HepG2 (cell line): ENCODE results near the gene SOX5. TPM values are rescaled to one million over a fixed set of nuclear protein-coding genes. Genes with fewer than 3 reads are reported as not detected.

ENCODE experiments used
- ATAC-seq: fragments of 200-7000 bp; cut with Tn5 transposase; 3 replicates; pipeline ENCODE4 v1.9.1; 2020; ENCODE audit warnings: mild to moderate bottlenecking, moderate library complexity
- BruUV-seq: library from RNA; stranded (reverse); fragments of 400-500 nt; replicated peaks from 2 replicates; lab custom pipeline; 2021; lab: Mats Ljungman, UMichigan
- CTCF ChIA-PET: fragments of 300-600 bp; formaldehyde crosslinking; extraction: SDS; loops from one replicate; lab custom pipeline; 2021; ENCODE audit warnings: low total read pairs, inconsistent platforms, low intra/inter-chr PET ratio; lab: Yijun Ruan, JAX
- POLR2A ChIA-PET: fragments of 350-600 bp; sonication (Branson Sonifier 250); formaldehyde crosslinking; loops from one replicate; lab custom pipeline; 2020; ENCODE audit warnings: antibody characterized with exemption, inconsistent platforms; lab: Yijun Ruan, JAX
- DNase-seq: peaks from one replicate; pipeline ENCODE4 v3.0.0-alpha.2; 2015; ENCODE audit warnings: low spot score
- FAIRE-seq: peaks from 3 replicates; lab custom pipeline; 2011; peaks lifted over from hg19 to GRCh38; lab: Jason Lieb, UNC
- H2AFZ ChIP-seq: one replicate; pipeline ENCODE4 v1.6.1; 2011; ENCODE audit warnings: low read length, inconsistent platforms
- H3K27ac ChIP-seq: fragments of 300-600 bp; 3 replicates; pipeline ENCODE4 v1.8.0; 2011; ENCODE audit warnings: mixed run types, mild to moderate bottlenecking, mixed read lengths, low read length, inconsistent platforms; ENCODE audit not compliant: insufficient read depth; ENCODE audit errors: extremely low read length
- H3K27me3 ChIP-seq, 2 experiments: fragments of 200-600 bp in 1 of 2; 2 replicates in 1 of 2; 3 replicates in 1 of 2; pipeline versions ENCODE4 v1.6.0 to v1.8.0; 2011; ENCODE audit warnings: low read length in 2 of 2, mild to moderate bottlenecking in 2 of 2, moderate library complexity in 2 of 2, inconsistent platforms in 1 of 2; ENCODE audit not compliant: insufficient read depth in 2 of 2, control insufficient read depth in 1 of 2
- H3K36me3 ChIP-seq, 2 experiments: fragments of 200-600 bp in 1 of 2; replicated peaks in 1 of 2; 2 replicates in 1 of 2; 3 replicates in 1 of 2; pipeline versions ENCODE4 v1.5.1 to v1.8.0; 2011; ENCODE audit warnings: low read length in 2 of 2, inconsistent platforms in 1 of 2; ENCODE audit not compliant: insufficient read depth in 2 of 2, control insufficient read depth in 1 of 2
- H3K4me1 ChIP-seq: 2 replicates; pipeline ENCODE4 v1.5.1; 2012; ENCODE audit warnings: low read length, inconsistent platforms; ENCODE audit not compliant: insufficient read depth
- H3K4me2 ChIP-seq: 2 replicates; pipeline ENCODE4 v1.6.0; 2011; ENCODE audit warnings: low read depth, low read length, inconsistent platforms
- H3K4me3 ChIP-seq, 3 experiments: fragments of 200-600 bp in 1 of 3; sonication (generic), shearing (Covaris generic) in 1 of 3; replicated peaks in 1 of 3; 2 replicates each; pipeline ENCODE4 v1.5.1; 2011 to 2016; ENCODE audit warnings: low read length in 3 of 3, inconsistent platforms in 2 of 3, low read depth in 2 of 3, mild to moderate bottlenecking in 2 of 3, control low read depth in 1 of 3, mixed read lengths in 1 of 3; ENCODE audit not compliant: insufficient read depth in 1 of 3
- H3K79me2 ChIP-seq: one replicate; pipeline ENCODE4 v1.6.1; 2011; ENCODE audit warnings: low read length, inconsistent platforms; ENCODE audit not compliant: insufficient read depth
- H3K9ac ChIP-seq: 2 replicates; pipeline ENCODE4 v1.6.0; 2011; ENCODE audit warnings: mild to moderate bottlenecking, low read depth, low read length, inconsistent platforms; ENCODE audit not compliant: insufficient read depth
- H3K9me3 ChIP-seq: 2 replicates; pipeline ENCODE4 v1.5.1; 2012; ENCODE audit warnings: mild to moderate bottlenecking, low read length
- H4K20me1 ChIP-seq: 2 replicates; pipeline ENCODE4 v1.6.0; 2011; ENCODE audit warnings: inconsistent platforms, mild to moderate bottlenecking, low read length, moderate library complexity; ENCODE audit not compliant: insufficient read depth
- DR1 ChIP-seq: sonication (generic); formaldehyde crosslinking; IDR thresholded peaks from 2 replicates; pipeline ENCODE4 v1.8.0; 2021; ENCODE audit warnings: mild to moderate bottlenecking, missing genetic modification reagents, inconsistent platforms
- E2F1 ChIP-seq: sonication (generic); formaldehyde crosslinking; IDR thresholded peaks from 2 replicates; pipeline ENCODE4 v1.5.0; 2020; ENCODE audit warnings: missing genetic modification reagents
- FOSL1 ChIP-seq: sonication (generic); formaldehyde crosslinking; IDR thresholded peaks from 2 replicates; pipeline ENCODE4 v1.9.0; 2021; ENCODE audit warnings: missing genetic modification reagents, borderline replicate concordance
- FOXK1 ChIP-seq: sonication (generic); formaldehyde crosslinking; IDR thresholded peaks from 2 replicates; pipeline ENCODE4 v1.4.0; 2020; ENCODE audit warnings: low read depth, missing genetic modification reagents, borderline replicate concordance
- MATR3 ChIP-seq: sonication (generic); formaldehyde crosslinking; IDR thresholded peaks from 2 replicates; pipeline ENCODE4 v1.4.0; 2020; ENCODE audit warnings: missing genetic modification reagents
- MYC ChIP-seq: sonication (generic); formaldehyde crosslinking; IDR thresholded peaks from 2 replicates; pipeline ENCODE4 v1.9.0; 2021; ENCODE audit warnings: missing genetic modification reagents, borderline replicate concordance
- PBX2 ChIP-seq: IDR thresholded peaks from 2 replicates; pipeline ENCODE4 v1.6.1; 2016; ENCODE audit warnings: control low read depth
- RORA ChIP-seq: sonication (generic); formaldehyde crosslinking; IDR thresholded peaks from 2 replicates; pipeline ENCODE4 v1.5.0; 2020; ENCODE audit warnings: mild to moderate bottlenecking, missing genetic modification reagents, moderate library complexity
- RXRB ChIP-seq: IDR thresholded peaks from 2 replicates; pipeline ENCODE4 v1.6.1; 2016; ENCODE audit warnings: borderline replicate concordance, missing genetic modification reagents, missing compliant biosample characterization
- SYNCRIP ChIP-seq: fragments of 200-400 bp; formaldehyde crosslinking; IDR thresholded peaks from 2 replicates; pipeline ENCODE4 v1.6.1; 2018; ENCODE audit warnings: mild to moderate bottlenecking, low read depth, low read length; ENCODE audit not compliant: insufficient read depth
- TGIF2 ChIP-seq: IDR thresholded peaks from 2 replicates; pipeline ENCODE4 v1.6.1; 2016; ENCODE audit warnings: control low read depth, missing compliant biosample characterization
- ZNF12 ChIP-seq: sonication (generic); formaldehyde crosslinking; IDR thresholded peaks from 2 replicates; pipeline ENCODE4 v1.5.0; 2020; ENCODE audit warnings: missing genetic modification reagents
- ZNF280D ChIP-seq: sonication (generic); formaldehyde crosslinking; IDR thresholded peaks from 2 replicates; pipeline ENCODE4 v1.5.1; 2020; ENCODE audit warnings: mild to moderate bottlenecking, missing genetic modification reagents
- ZNF768 ChIP-seq: sonication (generic); formaldehyde crosslinking; IDR thresholded peaks from 2 replicates; pipeline ENCODE4 v1.4.0; 2020; ENCODE audit warnings: missing genetic modification reagents
- ZNF781 ChIP-seq: sonication (generic); formaldehyde crosslinking; IDR thresholded peaks from 2 replicates; pipeline ENCODE4 v1.5.1; 2020; ENCODE audit warnings: borderline replicate concordance, mild to moderate bottlenecking, missing genetic modification reagents; ENCODE audit errors: not compliant biosample characterization
- WGBS: methylation state at CpG from one replicate; pipeline ENCODE4 v1.1.6; 2017; ENCODE audit warnings: low lambda C conversion rate; 5-methylcytosine and 5-hydroxymethylcytosine counted together
- in situ Hi-C: cut with HindIII; loops from 2 replicates; pipeline ENCODE4 v1.10.0; 2017; ENCODE audit warnings: low pct_unique_long_range_greater_than_20kb; ENCODE audit not compliant: extremely low pct_ligation_motif_present
- intact Hi-C: fragments of 100-400 bp; cut with micrococcal nuclease; formaldehyde crosslinking; loops from one replicate; pipeline ENCODE4 v1.10.0; 2022; ENCODE audit not compliant: unreplicated experiment
- polyA plus RNA-seq, 8 experiments: library from polyadenylated mRNA; depleted of rRNA in 3 of 8; stranded (reverse) in 7 of 8; unstranded in 1 of 8; fragments of >200 nt; fragmentation: Illumina TruSeq in 4 of 8; extraction: Trizol in 4 of 8; gene quantifications; 2 replicates each; pipeline versions ENCODE4 v1.2.1 to v1.2.3, GENCODE V29; 2011 to 2016; ENCODE audit warnings: low read depth in 4 of 8, missing spikeins in 1 of 8, mixed read lengths in 1 of 8; ENCODE audit not compliant: insufficient read depth in 1 of 8
- total RNA-seq, 5 experiments: library from RNA; depleted of rRNA; stranded (reverse); fragments of >200 nt; fragmentation: Illumina TruSeq; extraction: Trizol; gene quantifications; 2 replicates each; pipeline ENCODE4 v1.2.3, GENCODE V29; 2016; ENCODE audit warnings: low read depth in 1 of 5

Gene SOX5
- total and polyA plus RNA-seq, 2 of the 13 experiments (the other 11 are each of a cell fraction or from before 2014, with no cell fraction given) = 18.5 to 76.4 TPM

DNA sequence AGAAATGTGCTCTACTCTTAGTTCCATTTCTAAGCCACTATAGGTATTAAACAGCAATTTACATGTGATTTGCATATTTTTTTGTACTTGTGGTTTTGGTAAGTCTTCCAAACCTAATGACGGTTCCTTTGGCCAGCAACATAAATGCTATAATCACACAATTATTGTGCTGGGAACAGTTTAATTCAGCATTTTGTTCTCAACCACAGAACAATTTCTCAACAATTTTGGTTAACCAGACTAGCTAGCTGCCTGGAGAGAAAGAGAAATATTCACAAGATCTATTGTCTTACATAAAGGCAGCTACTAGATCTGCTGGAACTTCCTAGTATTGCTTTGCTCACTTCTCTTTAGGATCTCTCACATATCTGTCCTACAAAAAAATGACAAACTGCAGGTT is 265.3 kb downstream of the SOX5 start:
- POLR2A ChIA-PET = no interaction called here
- TF ChIP-seq RXRB (CRISPR knock-in tag) (no peak), RORA (CRISPR knock-in tag) (no peak), MYC (CRISPR knock-in tag) (no peak), PBX2 (no peak), FOSL1 (CRISPR knock-in tag) (no peak)
- TF ChIP-seq, all 625 proteins: peak for 0
- H3K4me2 ChIP-seq = no peak overlapping the region
- no peak overlapping the region for H3K9ac ChIP-seq
- H3K4me3 ChIP-seq = no peak overlapping the region
- no peak overlapping the region for H3K27ac ChIP-seq
- in situ Hi-C loops = no loop called here
- no peaks in the 10 kb centered on the region for H4K20me1 ChIP-seq
- 100% methylated on average over 1 of the region's 1 CpG for WGBS
- ATAC-seq (no peak), DNase-seq (no peak), FAIRE-seq (no peak)
- H3K36me3 ChIP-seq = peaks cover 0 to 7% of the 10 kb centered on the region in 2 experiments; a peak in 1 of 5 replicates
- no peaks in the 10 kb centered on the region for H3K79me2 ChIP-seq
- intact Hi-C loops = no loop called here
- no peaks in the 10 kb centered on the region; a peak in 1 of 5 replicates for H3K27me3 ChIP-seq
- no peaks in the 10 kb centered on the region for H3K4me1 ChIP-seq
- no peaks in the 10 kb centered on the region for H3K9me3 ChIP-seq
- H2AFZ ChIP-seq = no peak overlapping the region
- no TSS peak for BruUV-seq
- CTCF ChIA-PET = no interaction called here

DNA sequence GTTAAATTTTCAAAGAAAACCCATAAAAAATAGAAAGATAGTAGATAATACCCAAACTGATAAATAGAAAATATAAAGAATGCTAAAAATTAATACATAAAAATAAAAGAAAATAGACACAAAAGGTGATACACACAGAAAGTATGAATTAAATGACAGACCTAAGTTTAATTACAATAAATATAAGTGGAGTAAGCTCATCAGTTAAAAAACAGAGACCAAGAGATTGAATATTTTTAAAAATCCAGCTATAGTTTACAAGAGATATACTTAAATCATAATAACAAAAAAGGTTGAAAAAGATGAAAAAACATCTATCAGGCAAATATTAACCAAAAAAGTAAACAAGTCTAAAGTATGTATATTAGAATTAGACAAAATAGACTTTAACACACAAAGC is 268.2 kb downstream of the SOX5 start:
- Histone ChIP-seq H3K4me2 (no peak overlapping the region), H3K4me3 (no peak overlapping the region), H3K36me3 (peaks cover 0 to 9% of the 10 kb centered on the region in 2 experiments; a peak in 1 of 5 replicates), H3K9me3 (no peaks in the 10 kb centered on the region), H4K20me1 (no peaks in the 10 kb centered on the region), H3K79me2 (no peaks in the 10 kb centered on the region), H3K4me1 (no peaks in the 10 kb centered on the region), H3K27ac (no peak overlapping the region), H3K9ac (no peak overlapping the region), H3K27me3 (no peaks in the 10 kb centered on the region; a peak in 1 of 5 replicates), H2AFZ (no peak overlapping the region)
- intact Hi-C loops = no loop called here
- no TSS peak for BruUV-seq
- ATAC-seq = no peak
- no peak for DNase-seq
- ChIA-PET CTCF (no interaction called here), POLR2A (no interaction called here)
- no peak for FAIRE-seq
- in situ Hi-C loops = no loop called here
- no peak for TF ChIP-seq ZNF768 (CRISPR knock-in tag)
- no peak for TF ChIP-seq ZNF781 (CRISPR knock-in tag)
- no peak for TF ChIP-seq DR1 (CRISPR knock-in tag)
- no peak for TF ChIP-seq FOXK1 (CRISPR knock-in tag)
- no peak for TF ChIP-seq TGIF2 (CRISPR knock-in tag)
- TF ChIP-seq ZNF280D (CRISPR knock-in tag) = no peak
- no peak for TF ChIP-seq ZNF12 (CRISPR knock-in tag)
- no peak for TF ChIP-seq MATR3 (CRISPR knock-in tag)
- TF ChIP-seq E2F1 (CRISPR knock-in tag) = no peak
- no peak for TF ChIP-seq SYNCRIP
